Measurements from ENCODE around the gene BCL6B.

GRCh38 chr17:7072406-7072805 lies 49.6 kb downstream of the BCL6B start:
- TF ChIP-seq, protein P1, sequence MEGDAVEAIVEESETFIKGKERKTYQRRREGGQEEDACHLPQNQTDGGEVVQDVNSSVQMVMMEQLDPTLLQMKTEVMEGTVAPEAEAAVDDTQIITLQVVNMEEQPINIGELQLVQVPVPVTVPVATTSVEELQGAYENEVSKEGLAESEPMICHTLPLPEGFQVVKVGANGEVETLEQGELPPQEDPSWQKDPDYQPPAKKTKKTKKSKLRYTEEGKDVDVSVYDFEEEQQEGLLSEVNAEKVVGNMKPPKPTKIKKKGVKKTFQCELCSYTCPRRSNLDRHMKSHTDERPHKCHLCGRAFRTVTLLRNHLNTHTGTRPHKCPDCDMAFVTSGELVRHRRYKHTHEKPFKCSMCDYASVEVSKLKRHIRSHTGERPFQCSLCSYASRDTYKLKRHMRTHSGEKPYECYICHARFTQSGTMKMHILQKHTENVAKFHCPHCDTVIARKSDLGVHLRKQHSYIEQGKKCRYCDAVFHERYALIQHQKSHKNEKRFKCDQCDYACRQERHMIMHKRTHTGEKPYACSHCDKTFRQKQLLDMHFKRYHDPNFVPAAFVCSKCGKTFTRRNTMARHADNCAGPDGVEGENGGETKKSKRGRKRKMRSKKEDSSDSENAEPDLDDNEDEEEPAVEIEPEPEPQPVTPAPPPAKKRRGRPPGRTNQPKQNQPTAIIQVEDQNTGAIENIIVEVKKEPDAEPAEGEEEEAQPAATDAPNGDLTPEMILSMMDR (conservative IDR thresholded peaks at IDR 0.05; ENCODE audit: low read depth, low read length): no peak
- no peak for TF ChIP-seq USF2 (IDR thresholded peaks at IDR 0.05; ENCODE audit: low read depth, low read length)
- no peak for TF ChIP-seq MAZ (IDR thresholded peaks at IDR 0.05; ENCODE audit: borderline replicate concordance, low read depth, low read length)
- no peak for TF ChIP-seq POLR2A (IDR thresholded peaks at IDR 0.05; ENCODE audit: low read depth, low read length)
- TF ChIP-seq RFX5 (IDR thresholded peaks at IDR 0.05; ENCODE audit: low read depth, low read length): no peak
- no peak for TF ChIP-seq RAD21 (IDR thresholded peaks at IDR 0.05; ENCODE audit: low read length)
- TF ChIP-seq FOS (IDR thresholded peaks at IDR 0.05; ENCODE audit: low read depth, low read length): no peak
- no peak for TF ChIP-seq MAFK (IDR thresholded peaks at IDR 0.05; ENCODE audit: low read depth, low read length)
- no peak for TF ChIP-seq CEBPB (IDR thresholded peaks at IDR 0.05; ENCODE audit: low read depth, low read length)
- no peak for TF ChIP-seq NFE2L2 (IDR thresholded peaks at IDR 0.05; ENCODE audit: low read depth, low read length)
